C4-2B (cell line): Measurements from ENCODE around the gene TCN1.

Source experiments
- ZFX ChIP-seq: fragments of 450-650 bp; IDR thresholded peaks from 2 replicates; pipeline ENCODE4 v1.6.1; 2017
- TF ChIP-seq, protein P1 (sequence below): fragments of 450-650 bp; conservative IDR thresholded peaks from 2 replicates; pipeline ENCODE4 v1.5.1; 2017; ENCODE audit warnings: mild to moderate bottlenecking

DNA sequence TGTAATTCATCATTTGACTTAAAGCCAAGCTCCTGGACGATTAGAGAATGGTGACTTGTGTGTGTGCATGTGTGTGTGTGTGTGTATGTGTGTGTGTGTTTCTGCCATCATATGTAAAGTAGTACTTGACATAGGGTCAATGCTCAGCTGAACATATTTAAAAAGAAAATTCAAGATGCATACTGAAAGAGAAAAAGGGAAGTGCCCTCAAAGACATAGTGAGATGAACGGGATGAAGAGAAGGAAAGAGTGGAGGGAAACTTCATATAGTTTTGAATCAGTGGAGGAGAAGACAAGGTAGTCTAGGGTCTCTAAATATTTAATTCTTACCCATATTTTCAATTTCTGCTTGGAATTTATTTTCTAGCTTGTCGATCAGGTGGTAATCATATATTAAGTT is 4.0 kb downstream of the TCN1 start:
- TF ChIP-seq, protein P1, sequence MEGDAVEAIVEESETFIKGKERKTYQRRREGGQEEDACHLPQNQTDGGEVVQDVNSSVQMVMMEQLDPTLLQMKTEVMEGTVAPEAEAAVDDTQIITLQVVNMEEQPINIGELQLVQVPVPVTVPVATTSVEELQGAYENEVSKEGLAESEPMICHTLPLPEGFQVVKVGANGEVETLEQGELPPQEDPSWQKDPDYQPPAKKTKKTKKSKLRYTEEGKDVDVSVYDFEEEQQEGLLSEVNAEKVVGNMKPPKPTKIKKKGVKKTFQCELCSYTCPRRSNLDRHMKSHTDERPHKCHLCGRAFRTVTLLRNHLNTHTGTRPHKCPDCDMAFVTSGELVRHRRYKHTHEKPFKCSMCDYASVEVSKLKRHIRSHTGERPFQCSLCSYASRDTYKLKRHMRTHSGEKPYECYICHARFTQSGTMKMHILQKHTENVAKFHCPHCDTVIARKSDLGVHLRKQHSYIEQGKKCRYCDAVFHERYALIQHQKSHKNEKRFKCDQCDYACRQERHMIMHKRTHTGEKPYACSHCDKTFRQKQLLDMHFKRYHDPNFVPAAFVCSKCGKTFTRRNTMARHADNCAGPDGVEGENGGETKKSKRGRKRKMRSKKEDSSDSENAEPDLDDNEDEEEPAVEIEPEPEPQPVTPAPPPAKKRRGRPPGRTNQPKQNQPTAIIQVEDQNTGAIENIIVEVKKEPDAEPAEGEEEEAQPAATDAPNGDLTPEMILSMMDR = no peak
- TF ChIP-seq ZFX = no peak
